Activated CD4-positive, CD25-positive, alpha-beta regulatory T cell treated with anti-CD3 and anti-CD28 coated beads, Interleukin-2, amount 50 U/mL, for 24 hours (primary cell): Measurements from ENCODE around the gene UBA1.
A peak's percentile ranks its signal among the peaks of the same experiment; 100 is the strongest.

Experiments used
- ATAC-seq, 2 donors: fragments of 150-1000 bp; cut with Tn5 transposase; one replicate each; pipeline ENCODE4 v1.10.0; 2021; ENCODE audit warnings: mild to moderate bottlenecking in 1 of 2, moderate library complexity in 1 of 2

Gene UBA1

GRCh38 chrX:47190445-47191269 lies 3.0 kb upstream of the UBA1 start:
- peak; percentile 83 to 85 for ATAC-seq

GRCh38 chrX:47191331-47191730 lies 2.3 kb upstream of the UBA1 start:
- ATAC-seq = peak; percentile 27 to 31

- ATAC-seq = no peak
These were observed 1.7 kb upstream of the UBA1 start for GRCh38 chrX:47191806-47192401.

GRCh38 chrX:47194194-47194787 lies 662 bp downstream of the UBA1 start:
- ATAC-seq = no peak

DNA sequence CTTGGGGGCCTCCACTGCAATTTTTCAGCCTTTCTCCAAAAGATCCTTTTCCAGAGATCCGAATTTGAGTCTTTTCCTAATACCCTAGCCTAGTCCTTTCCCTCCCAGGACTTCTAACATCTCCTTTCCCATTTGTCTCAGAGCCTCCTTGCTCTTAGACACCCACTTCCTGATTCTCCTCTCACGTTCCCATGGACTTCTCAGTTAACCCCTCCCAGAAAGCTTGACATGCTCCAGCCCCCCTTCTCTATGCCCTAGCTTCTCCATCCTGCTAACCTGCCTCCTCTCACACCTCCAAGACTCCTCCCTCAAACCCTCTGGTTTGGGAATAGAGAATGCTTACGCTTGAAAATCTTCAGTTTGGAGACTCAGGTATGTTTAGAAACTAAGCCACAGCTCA lies 2.5 kb downstream of the UBA1 start:
- no peak for ATAC-seq

DNA sequence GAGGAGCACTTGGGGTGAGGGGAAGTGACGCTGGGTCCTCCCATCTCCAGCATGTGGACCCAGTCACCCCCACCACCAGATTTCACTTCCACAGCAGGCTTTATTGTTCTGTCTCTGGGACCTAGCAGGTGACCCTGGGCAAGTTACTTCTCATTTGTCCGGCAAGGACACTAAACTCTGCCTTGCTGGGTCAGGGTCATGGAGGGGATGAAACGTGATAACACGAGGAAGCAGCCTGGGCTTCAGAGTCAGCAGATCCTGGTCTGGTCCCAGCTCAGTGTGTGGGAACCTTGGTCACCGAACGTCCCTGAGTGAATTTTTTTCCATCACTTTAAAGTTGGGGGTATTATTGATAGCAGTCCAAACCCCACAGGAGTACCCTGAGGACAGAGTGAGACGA lies 3.9 kb downstream of the UBA1 start:
- no peak for ATAC-seq

DNA sequence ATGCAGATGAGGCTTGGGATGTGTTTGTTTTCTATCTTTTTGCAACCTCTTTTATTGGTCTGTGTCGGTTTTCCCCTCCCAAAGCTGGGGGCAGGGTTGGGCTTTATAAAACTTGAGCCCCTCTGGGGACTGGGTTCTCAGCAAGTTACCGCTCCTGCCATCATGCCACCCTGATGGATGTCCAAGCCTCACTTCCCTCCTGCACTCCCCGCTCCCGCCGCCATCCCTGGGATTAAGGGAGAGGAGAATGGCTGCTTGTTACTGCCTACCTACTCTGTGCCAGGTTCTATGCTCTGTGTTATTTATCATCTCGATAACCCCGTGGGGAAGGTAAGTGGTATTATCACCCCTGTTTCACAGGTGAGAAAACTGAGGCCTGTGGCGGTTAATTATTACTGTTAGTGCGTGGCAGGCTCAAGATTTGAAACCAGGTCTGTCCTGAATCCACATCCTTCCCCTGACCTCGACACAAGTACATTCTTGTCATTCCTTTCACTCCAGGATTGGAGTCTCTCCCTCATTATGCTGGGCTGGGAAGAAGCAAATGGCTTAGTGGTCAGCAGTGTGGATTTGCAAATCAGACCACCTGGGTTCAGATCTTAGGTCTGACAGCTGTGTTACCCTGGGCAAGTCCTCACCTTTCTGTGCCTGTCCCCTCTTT lies 4.5 kb downstream of the UBA1 start:
- ATAC-seq = no peak

DNA sequence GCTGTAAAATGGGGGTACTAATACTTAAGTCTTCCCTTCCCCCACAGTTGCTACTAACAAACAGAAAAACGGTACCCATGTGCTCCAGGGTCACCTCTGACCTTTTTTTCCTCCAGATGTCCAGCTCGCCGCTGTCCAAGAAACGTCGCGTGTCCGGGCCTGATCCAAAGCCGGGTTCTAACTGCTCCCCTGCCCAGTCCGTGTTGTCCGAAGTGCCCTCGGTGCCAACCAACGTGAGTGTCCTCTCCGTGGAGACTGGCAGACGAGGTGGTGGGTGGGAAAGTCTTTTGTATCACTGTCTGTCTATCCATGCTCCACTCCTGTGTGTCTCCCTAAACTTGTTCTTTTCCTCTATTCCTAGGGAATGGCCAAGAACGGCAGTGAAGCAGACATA lies 5.1 kb downstream of the UBA1 start:
- no peak for ATAC-seq

DNA sequence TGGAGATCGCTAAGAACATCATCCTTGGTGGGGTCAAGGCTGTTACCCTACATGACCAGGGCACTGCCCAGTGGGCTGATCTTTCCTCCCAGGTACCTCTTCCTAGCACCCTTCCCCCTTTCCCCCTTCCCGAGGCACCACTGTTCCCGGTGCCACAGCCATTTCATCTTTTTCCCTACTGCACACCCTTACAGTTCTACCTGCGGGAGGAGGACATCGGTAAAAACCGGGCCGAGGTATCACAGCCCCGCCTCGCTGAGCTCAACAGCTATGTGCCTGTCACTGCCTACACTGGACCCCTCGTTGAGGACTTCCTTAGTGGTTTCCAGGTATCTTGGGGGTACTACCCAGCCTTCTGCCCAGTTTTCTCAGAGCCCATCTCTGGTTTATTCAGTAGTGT lies 5.7 kb downstream of the UBA1 start:
- ATAC-seq = no peak

DNA sequence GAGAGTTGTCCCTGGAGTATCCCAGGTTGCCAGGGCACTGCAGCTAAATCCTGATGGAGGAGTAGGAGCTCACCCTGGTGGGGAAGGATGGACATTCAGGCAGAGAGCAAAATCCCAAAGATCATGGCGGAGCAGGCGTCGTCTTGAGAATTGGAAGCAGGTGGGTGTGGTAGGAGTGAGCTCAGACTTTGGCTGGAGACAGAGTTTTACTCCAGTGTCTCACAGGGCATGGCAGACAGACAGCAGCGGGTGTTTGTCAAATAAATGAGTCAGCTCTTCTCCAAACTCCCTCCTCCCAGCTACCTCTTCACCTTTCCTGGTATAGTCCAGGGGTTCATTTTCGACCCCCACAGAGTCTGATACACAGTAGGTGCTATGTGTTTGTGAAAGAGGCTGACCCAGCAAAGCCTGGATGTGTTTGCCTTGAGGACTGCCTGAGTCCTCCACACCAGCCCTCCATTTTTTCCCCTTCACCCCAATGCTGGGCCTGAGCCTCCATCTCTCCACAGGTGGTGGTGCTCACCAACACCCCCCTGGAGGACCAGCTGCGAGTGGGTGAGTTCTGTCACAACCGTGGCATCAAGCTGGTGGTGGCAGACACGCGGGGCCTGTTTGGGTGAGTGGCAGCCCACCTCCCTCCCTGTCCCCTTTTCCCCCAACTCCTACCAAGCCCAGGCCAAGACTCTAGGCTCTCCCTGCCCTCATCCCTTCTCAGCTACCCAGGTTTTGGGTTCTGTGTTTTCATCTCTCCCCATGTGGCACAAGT lies 6.9 kb downstream of the UBA1 start:
- ATAC-seq = no peak

- ATAC-seq = no peak
These were observed 7.8 kb downstream of the UBA1 start for GRCh38 chrX:47201345-47201944.

GRCh38 chrX:47202316-47202715 lies 8.7 kb downstream of the UBA1 start:
- ATAC-seq = no peak

- ATAC-seq = no peak
These were observed 9.2 kb downstream of the UBA1 start for GRCh38 chrX:47202877-47203276.

GRCh38 chrX:47204970-47205369 lies 11.3 kb downstream of the UBA1 start:
- ATAC-seq = no peak

GRCh38 chrX:47206316-47206715 lies 12.7 kb downstream of the UBA1 start:
- ATAC-seq = no peak

DNA sequence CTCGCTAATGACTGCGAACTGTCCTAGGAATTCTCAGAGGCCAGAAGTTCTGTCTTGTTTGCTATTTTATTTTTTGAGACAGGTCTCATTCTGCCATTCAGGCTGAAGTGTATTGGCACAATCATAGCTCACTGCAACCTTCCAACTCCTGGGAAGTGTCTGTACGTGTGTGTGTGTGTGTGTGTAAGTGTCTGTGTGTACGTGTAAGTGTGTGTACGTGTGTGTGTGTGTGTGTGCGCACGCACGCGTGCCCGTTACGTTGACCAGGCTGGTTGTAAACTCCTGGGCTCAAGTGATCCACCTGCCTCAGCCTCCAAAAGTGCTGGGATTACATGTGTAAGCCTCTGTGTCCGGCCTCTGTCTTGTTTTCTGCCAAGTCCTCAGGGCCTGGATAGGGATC lies 14.5 kb downstream of the UBA1 start:
- no peak for ATAC-seq

GRCh38 chrX:47209508-47210238 lies 16.0 kb downstream of the UBA1 start:
- ATAC-seq = no peak

GRCh38 chrX:47210661-47211425 lies 17.2 kb downstream of the UBA1 start:
- no peak for ATAC-seq

GRCh38 chrX:47212381-47213293 lies 19.0 kb downstream of the UBA1 start:
- ATAC-seq = no peak
